Right lobe of liver (tissue), 6 donors: ENCODE data around the gene MEGF10. TPM values are rescaled to one million over a fixed set of nuclear protein-coding genes. Genes with fewer than 3 reads are reported as not detected.

Experiments used
- ATAC-seq, 4 donors: fragments of 200-7000 bp; cut with Tn5 transposase; one replicate each; pipeline ENCODE4 v1.9.1; 2020; ENCODE audit warnings: mild to moderate bottlenecking in 4 of 4, moderate library complexity in 4 of 4
- DNase-seq, 3 donors: peaks; one replicate each; pipeline ENCODE4 v3.0.0-alpha.2; 2020
- H3K27ac ChIP-seq, 3 donors: fragments of 200-600 bp; one replicate each; pipeline ENCODE4 v1.8.0; 2022
- H3K27me3 ChIP-seq, 2 donors: fragments of 200-600 bp; one replicate each; pipeline ENCODE4 v1.8.0; 2022
- H3K36me3 ChIP-seq, 4 donors: fragments of 200-600 bp; sonication (generic) in 1 of 4; one replicate each; pipeline versions ENCODE4 v1.5.1 to v1.8.0; 2017 to 2022; ENCODE audit warnings: control low read depth in 1 of 4
- H3K4me1 ChIP-seq, 4 donors: fragments of 200-600 bp; sonication (generic) in 1 of 4; one replicate each; pipeline versions ENCODE4 v1.5.1 to v1.8.0; 2017 to 2022; ENCODE audit warnings: control low read depth in 1 of 4
- H3K4me3 ChIP-seq, 3 donors: fragments of 200-600 bp; one replicate each; pipeline ENCODE4 v1.8.0; 2022
- H3K9me3 ChIP-seq, 4 donors: fragments of 200-600 bp; sonication (generic) in 1 of 4; one replicate each; pipeline versions ENCODE4 v1.5.1 to v1.8.0; 2017 to 2022; ENCODE audit warnings: control low read depth in 1 of 4
- CTCF ChIP-seq, 4 donors: fragments of 200-600 bp in 3 of 4; fragments of 450-650 bp in 1 of 4; IDR thresholded peaks; one replicate each; pipeline versions ENCODE4 v1.5.1 to v1.8.0; 2016 to 2022; ENCODE audit warnings: antibody characterized with exemption in 4 of 4, mild to moderate bottlenecking in 2 of 4
- POLR2A ChIP-seq: fragments of 450-650 bp; IDR thresholded peaks from one replicate; pipeline ENCODE4 v1.6.1; 2017; ENCODE audit warnings: antibody characterized with exemption, mild to moderate bottlenecking
- WGBS: methylation state at CpG from one replicate; pipeline ENCODE4 v1.1.6; 2018; ENCODE audit warnings: low coverage, low lambda C conversion rate; ENCODE audit not compliant: insufficient coverage; ENCODE audit errors: missing lambda C conversion rate; 5-methylcytosine and 5-hydroxymethylcytosine counted together
- intact Hi-C, 2 donors: fragments of 100-400 bp; cut with DNase I; formaldehyde crosslinking; loops; one replicate each; pipeline versions ENCODE4 v1.11.2 to v1.14.1; 2022
- total RNA-seq, 6 experiments: library from RNA; depleted of rRNA in 2 of 6; stranded (reverse); fragments of >200 nt in 2 of 6; fragmentation: NEBNext Ultra II Directional in 3 of 6; extraction: Animal tissue kit (Norgen Biotek cat#: 25700) in 3 of 6; gene quantifications; one replicate each; pipeline versions ENCODE4 v1.1.0 to v1.2.4, GENCODE V29; 2016 to 2023
- donor health status: DM: no; HTN: yes; CAD: no.
- donor health status: DM: no; HTN: no; CAD: no.
- donor health status: DM: no; HTN: no; CAD: no.
- donor health status: DM: no; HTN: yes; CAD: no.
- donor health status: DM: no; HTN: yes; CAD: no.

Gene MEGF10
- total RNA-seq, 6 experiments from 2014 or later = 0.42 to 1.4 (median 0.75) TPM

DNA sequence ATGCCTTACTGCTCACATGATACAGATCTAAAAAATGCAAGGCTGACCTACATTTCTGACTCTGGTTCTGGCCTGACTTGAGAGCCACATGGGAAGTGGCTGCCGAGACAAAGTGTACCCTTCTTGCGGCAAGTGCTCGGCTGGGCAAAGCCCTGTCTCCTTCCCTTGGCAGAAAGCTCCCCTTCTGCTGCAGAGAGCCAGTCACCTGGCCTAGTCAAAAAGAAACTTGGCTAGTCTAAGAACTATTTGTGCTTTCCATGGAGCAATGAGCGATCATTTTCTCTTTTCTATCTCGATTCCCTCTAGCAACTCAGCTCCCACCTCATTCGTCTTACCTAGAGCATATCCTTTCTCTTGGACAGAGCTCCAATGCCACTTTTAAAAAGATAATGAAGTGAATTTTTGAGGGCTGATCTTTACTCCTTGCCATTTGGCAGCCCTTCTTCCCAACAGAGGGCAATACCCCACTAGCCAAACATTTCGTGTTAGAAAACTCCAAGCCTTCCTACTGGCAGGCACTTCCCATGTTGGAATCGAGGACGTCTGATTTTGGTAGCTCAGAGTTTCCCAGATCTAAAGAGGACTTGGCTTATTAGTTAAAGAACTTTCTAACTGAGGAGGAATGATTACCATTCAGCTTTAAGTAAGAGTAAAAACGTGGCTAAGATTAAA is 118.8 kb downstream of the MEGF10 start:
- H3K27me3 ChIP-seq = no peaks in the 10 kb centered on the region
- peak overlapping the region; percentile 35 to 68 (median 66) for H3K27ac ChIP-seq
- intact Hi-C loops = no loop called here
- peaks cover 0 to 7% (median 2%) of the 10 kb centered on the region in 4 donors for H3K4me1 ChIP-seq
- DNase-seq (peak in 1 of 3 donors; percentile 60), ATAC-seq (peak; percentile 85 to 93 (median 91))
- peak in 1 of 4 donors; percentile 6 for TF ChIP-seq CTCF (IDR thresholded peaks at IDR 0.05)
- TF ChIP-seq POLR2A = no peak
- H3K4me3 ChIP-seq = peak overlapping the region; percentile 12 to 32 (median 21)
- no peaks in the 10 kb centered on the region for H3K36me3 ChIP-seq
- H3K9me3 ChIP-seq = no peaks in the 10 kb centered on the region
- WGBS = 32% methylated on average over 10 of the region's 10 CpGs

- H3K27ac ChIP-seq = peak overlapping the region; percentile 35 to 68 (median 66)
- no peaks in the 10 kb centered on the region for H3K36me3 ChIP-seq
- no peaks in the 10 kb centered on the region for H3K27me3 ChIP-seq
- H3K9me3 ChIP-seq = no peaks in the 10 kb centered on the region
- peaks cover 0 to 7% (median 2%) of the 10 kb centered on the region in 4 donors for H3K4me1 ChIP-seq
- ATAC-seq (peak; percentile 70 to 79 (median 73)), DNase-seq (peak; percentile 33 to 53 (median 53))
- no peak for TF ChIP-seq CTCF (IDR thresholded peaks at IDR 0.05)
- no peak for TF ChIP-seq POLR2A
- H3K4me3 ChIP-seq = peak overlapping the region; percentile 12 to 32 (median 21)
- intact Hi-C loops = no loop called here
- WGBS = 28% methylated on average over 6 of the region's 15 CpGs
Observed at GRCh38 chr5:127409921-127410675, 119.5 kb downstream of the MEGF10 start.

GRCh38 chr5:127410959-127411358 is 120.4 kb downstream of the MEGF10 start:
- no peak overlapping the region for H3K4me3 ChIP-seq
- no peak for ATAC-seq
- intact Hi-C loops = no loop called here
- 56% methylated on average over 4 of the region's 4 CpGs for WGBS
- H3K4me1 ChIP-seq = peaks cover 0 to 7% (median 2%) of the 10 kb centered on the region in 4 donors
- TF ChIP-seq POLR2A (no peak), CTCF (IDR thresholded peaks at IDR 0.05) (no peak)
- H3K27ac ChIP-seq = no peak overlapping the region
- no peak for DNase-seq
- H3K9me3 ChIP-seq = no peaks in the 10 kb centered on the region
- H3K36me3 ChIP-seq = no peaks in the 10 kb centered on the region
- no peaks in the 10 kb centered on the region for H3K27me3 ChIP-seq

- Histone ChIP-seq H3K27ac (no peak overlapping the region), H3K9me3 (no peaks in the 10 kb centered on the region), H3K36me3 (no peaks in the 10 kb centered on the region), H3K27me3 (no peaks in the 10 kb centered on the region), H3K4me3 (no peak overlapping the region), H3K4me1 (peaks cover 0 to 7% (median 2%) of the 10 kb centered on the region in 4 donors)
- DNase-seq (no peak), ATAC-seq (no peak)
- intact Hi-C loops = no loop called here
- TF ChIP-seq POLR2A (no peak), CTCF (IDR thresholded peaks at IDR 0.05) (no peak)
- 90% methylated on average over 5 of the region's 5 CpGs for WGBS
Observed at GRCh38 chr5:127411381-127411780, 120.8 kb downstream of the MEGF10 start.
